ENCODE results near the gene GPR180.

GPR180 gene

GRCh38 chr13:94596575-94596971 is 5.1 kb upstream of the GPR180 start:
- Histone ChIP-seq H3K36me3 (ENCODE audit: insufficient read depth, low read length) (peaks cover 6% of the 10 kb centered on the region; the same call in 1 of the 2 replicates), H3K9me3 (ENCODE audit: insufficient read depth, low read depth, low read length) (no peaks in the 10 kb centered on the region), H3K4me3 (ENCODE audit: low read length, poor library complexity, severe bottlenecking) (peak overlapping the region; percentile 94), H3K4me1 (ENCODE audit: insufficient read depth, low read length, poor library complexity, severe bottlenecking) (peaks cover 39% of the 10 kb centered on the region), H3K27me3 (ENCODE audit: insufficient read depth, low read length, poor library complexity, severe bottlenecking) (no peaks in the 10 kb centered on the region), H3K9me2 (replicated peaks; ENCODE audit: low read depth, low read length) (no peaks in the 10 kb centered on the region), H2AFZ (ENCODE audit: low read length) (peak overlapping the region; percentile 82), H3K79me2 (ENCODE audit: insufficient read depth, low read length) (peaks cover 41% of the 10 kb centered on the region), H3F3A (ENCODE audit: low read depth) (no peaks in the 10 kb centered on the region; the same call in 1 of the 2 replicates), H3K9ac (ENCODE audit: low read depth, low read length, poor library complexity, severe bottlenecking) (peak overlapping the region; percentile 91), H4K20me1 (ENCODE audit: insufficient read depth, low read length, poor library complexity, severe bottlenecking) (peaks cover 19% of the 10 kb centered on the region), H3K4me2 (ENCODE audit: low read depth, low read length, poor library complexity, severe bottlenecking) (peak overlapping the region; percentile 86)
- TF ChIP-seq CTCF (conservative IDR thresholded peaks at IDR 0.05; ENCODE audit: low read length): no peak
- TF ChIP-seq EZH2phosphoT487 (IDR thresholded peaks at IDR 0.05; ENCODE audit: borderline replicate concordance): no peak

GRCh38 chr13:94598281-94598680 is 3.4 kb upstream of the GPR180 start:
- Histone ChIP-seq H3K27me3 (ENCODE audit: insufficient read depth, low read length, poor library complexity, severe bottlenecking) (no peaks in the 10 kb centered on the region), H3K4me1 (ENCODE audit: insufficient read depth, low read length, poor library complexity, severe bottlenecking) (peaks cover 38% of the 10 kb centered on the region), H3K79me2 (ENCODE audit: insufficient read depth, low read length) (peaks cover 39% of the 10 kb centered on the region), H3F3A (ENCODE audit: low read depth) (no peaks in the 10 kb centered on the region; the same call in 1 of the 2 replicates), H3K36me3 (ENCODE audit: insufficient read depth, low read length) (no peaks in the 10 kb centered on the region), H4K20me1 (ENCODE audit: insufficient read depth, low read length, poor library complexity, severe bottlenecking) (peaks cover 17% of the 10 kb centered on the region), H3K4me2 (ENCODE audit: low read depth, low read length, poor library complexity, severe bottlenecking) (no peak overlapping the region), H3K9me3 (ENCODE audit: insufficient read depth, low read depth, low read length) (no peaks in the 10 kb centered on the region), H3K4me3 (ENCODE audit: low read length, poor library complexity, severe bottlenecking) (no peak overlapping the region), H3K9ac (ENCODE audit: low read depth, low read length, poor library complexity, severe bottlenecking) (no peak overlapping the region), H2AFZ (ENCODE audit: low read length) (no peak overlapping the region), H3K9me2 (replicated peaks; ENCODE audit: low read depth, low read length) (no peaks in the 10 kb centered on the region)
- no peak for TF ChIP-seq EZH2phosphoT487 (IDR thresholded peaks at IDR 0.05; ENCODE audit: borderline replicate concordance)
- TF ChIP-seq CTCF (conservative IDR thresholded peaks at IDR 0.05; ENCODE audit: low read length): no peak

- Histone ChIP-seq H3K36me3 (ENCODE audit: insufficient read depth, low read length) (no peaks in the 10 kb centered on the region), H2AFZ (ENCODE audit: low read length) (no peak overlapping the region), H3K4me3 (ENCODE audit: low read length, poor library complexity, severe bottlenecking) (no peak overlapping the region), H3K4me1 (ENCODE audit: insufficient read depth, low read length, poor library complexity, severe bottlenecking) (peaks cover 22% of the 10 kb centered on the region), H4K20me1 (ENCODE audit: insufficient read depth, low read length, poor library complexity, severe bottlenecking) (peaks cover 8% of the 10 kb centered on the region), H3K27me3 (ENCODE audit: insufficient read depth, low read length, poor library complexity, severe bottlenecking) (no peaks in the 10 kb centered on the region), H3K79me2 (ENCODE audit: insufficient read depth, low read length) (peaks cover 25% of the 10 kb centered on the region), H3K9me2 (replicated peaks; ENCODE audit: low read depth, low read length) (no peaks in the 10 kb centered on the region), H3F3A (ENCODE audit: low read depth) (no peaks in the 10 kb centered on the region; the same call in 1 of the 2 replicates), H3K9ac (ENCODE audit: low read depth, low read length, poor library complexity, severe bottlenecking) (no peak overlapping the region), H3K4me2 (ENCODE audit: low read depth, low read length, poor library complexity, severe bottlenecking) (no peak overlapping the region), H3K9me3 (ENCODE audit: insufficient read depth, low read depth, low read length) (no peaks in the 10 kb centered on the region)
- no peak for TF ChIP-seq CTCF (conservative IDR thresholded peaks at IDR 0.05; ENCODE audit: low read length)
- TF ChIP-seq EZH2phosphoT487 (IDR thresholded peaks at IDR 0.05; ENCODE audit: borderline replicate concordance): no peak
These were observed 1.8 kb upstream of the GPR180 start for GRCh38 chr13:94599877-94600276.

Data from Loucy (cell line).